GM06990 (cell line): ENCODE data around the gene IL36G.

Experiments
- DNase-seq: peaks from one replicate; pipeline ENCODE4 v3.0.0-alpha.2; 2011; ENCODE audit not compliant: insufficient read length; ENCODE audit errors: extremely low read depth
- H3K27me3 ChIP-seq: replicated peaks from 2 replicates; pipeline ENCODE4 v1.6.0; 2011; ENCODE audit warnings: low read length; ENCODE audit not compliant: control insufficient read depth, insufficient read depth
- H3K36me3 ChIP-seq: 2 replicates; pipeline ENCODE4 v1.5.1; 2011; ENCODE audit warnings: low read length; ENCODE audit not compliant: control insufficient read depth, insufficient read depth
- H3K4me3 ChIP-seq: replicated peaks from 2 replicates; pipeline ENCODE4 v1.5.1; 2011; ENCODE audit warnings: low read depth, mild to moderate bottlenecking, control low read depth, low read length
- TF ChIP-seq, protein P1 (sequence below): IDR thresholded peaks from 2 replicates; pipeline ENCODE4 v1.5.1; 2011; ENCODE audit warnings: low read length, control low read depth, mild to moderate bottlenecking, inconsistent platforms; ENCODE audit not compliant: insufficient read depth, poor library complexity, severe bottlenecking

The IL36G gene

DNA sequence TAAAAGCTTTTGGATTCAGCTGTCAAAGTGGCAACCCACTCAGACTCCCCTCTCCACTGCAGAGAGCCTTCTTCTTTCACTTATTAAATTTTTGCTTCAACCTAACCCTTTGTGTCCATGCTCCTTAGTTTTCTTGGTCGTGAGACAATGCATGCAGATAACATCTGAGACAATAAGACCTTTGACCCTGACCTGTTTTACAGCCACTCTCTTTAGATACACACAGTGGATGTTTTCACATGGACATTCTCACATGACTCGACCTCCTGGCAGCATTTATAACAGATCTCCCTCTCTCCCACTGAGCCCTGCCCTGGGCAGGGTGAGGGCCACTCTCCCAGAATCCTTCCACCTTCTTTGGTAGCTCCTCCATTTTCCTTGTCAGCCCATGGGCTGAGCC is 30.4 kb upstream of the IL36G start:
- Histone ChIP-seq H3K4me3 (no peak overlapping the region), H3K36me3 (no peaks in the 10 kb centered on the region), H3K27me3 (no peaks in the 10 kb centered on the region; the same call in 1 of the 2 replicates)
- DNase-seq, result no peak
- TF ChIP-seq, protein P1, sequence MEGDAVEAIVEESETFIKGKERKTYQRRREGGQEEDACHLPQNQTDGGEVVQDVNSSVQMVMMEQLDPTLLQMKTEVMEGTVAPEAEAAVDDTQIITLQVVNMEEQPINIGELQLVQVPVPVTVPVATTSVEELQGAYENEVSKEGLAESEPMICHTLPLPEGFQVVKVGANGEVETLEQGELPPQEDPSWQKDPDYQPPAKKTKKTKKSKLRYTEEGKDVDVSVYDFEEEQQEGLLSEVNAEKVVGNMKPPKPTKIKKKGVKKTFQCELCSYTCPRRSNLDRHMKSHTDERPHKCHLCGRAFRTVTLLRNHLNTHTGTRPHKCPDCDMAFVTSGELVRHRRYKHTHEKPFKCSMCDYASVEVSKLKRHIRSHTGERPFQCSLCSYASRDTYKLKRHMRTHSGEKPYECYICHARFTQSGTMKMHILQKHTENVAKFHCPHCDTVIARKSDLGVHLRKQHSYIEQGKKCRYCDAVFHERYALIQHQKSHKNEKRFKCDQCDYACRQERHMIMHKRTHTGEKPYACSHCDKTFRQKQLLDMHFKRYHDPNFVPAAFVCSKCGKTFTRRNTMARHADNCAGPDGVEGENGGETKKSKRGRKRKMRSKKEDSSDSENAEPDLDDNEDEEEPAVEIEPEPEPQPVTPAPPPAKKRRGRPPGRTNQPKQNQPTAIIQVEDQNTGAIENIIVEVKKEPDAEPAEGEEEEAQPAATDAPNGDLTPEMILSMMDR, result no peak

DNA sequence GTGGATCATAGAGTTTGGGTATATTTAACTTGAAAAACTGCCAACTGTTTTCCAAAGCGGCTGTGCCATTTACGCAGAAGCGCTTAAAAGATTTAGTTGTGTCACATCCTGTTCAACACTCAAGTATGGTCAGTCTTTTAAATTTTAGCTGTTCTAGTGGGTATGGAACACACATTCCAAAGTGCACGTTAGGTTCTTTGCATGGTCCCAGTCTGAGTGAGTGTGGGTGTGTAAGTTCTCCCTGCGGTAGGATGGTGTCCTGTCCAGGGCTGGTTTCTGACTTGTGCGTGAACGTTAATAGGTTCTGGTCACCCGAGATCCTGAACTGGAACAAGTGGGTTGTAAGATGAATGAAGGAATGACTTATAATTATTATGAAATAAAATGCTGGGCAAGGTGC is 28.4 kb upstream of the IL36G start:
- DNase-seq, result no peak
- no peak overlapping the region for H3K4me3 ChIP-seq
- H3K36me3 ChIP-seq, result no peaks in the 10 kb centered on the region
- H3K27me3 ChIP-seq, result no peaks in the 10 kb centered on the region; the same call in 1 of the 2 replicates
- TF ChIP-seq, protein P1, result no peak

DNA sequence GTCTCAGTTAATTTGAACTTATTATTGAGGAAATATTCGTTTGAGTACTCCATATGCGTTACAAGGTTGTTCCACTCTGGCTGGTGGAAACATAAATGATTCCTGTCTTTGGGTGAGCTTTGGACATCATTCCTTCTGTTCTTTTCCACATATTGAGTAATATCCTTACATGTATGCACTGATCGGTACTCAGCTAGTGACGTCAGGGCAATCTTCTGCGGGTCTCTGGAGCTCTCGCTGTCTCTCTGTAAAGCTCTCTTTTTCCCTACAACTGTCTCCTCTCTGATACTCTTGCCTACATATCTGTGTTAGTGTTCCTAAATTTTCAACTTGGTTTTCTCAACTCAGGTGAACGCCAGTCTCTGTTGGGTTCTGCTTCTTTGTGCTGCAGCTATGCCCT is 23.4 kb upstream of the IL36G start:
- no peaks in the 10 kb centered on the region; the same call in 1 of the 2 replicates for H3K27me3 ChIP-seq
- H3K36me3 ChIP-seq, result no peaks in the 10 kb centered on the region
- H3K4me3 ChIP-seq, result no peak overlapping the region
- no peak for DNase-seq
- TF ChIP-seq, protein P1, result no peak

DNA sequence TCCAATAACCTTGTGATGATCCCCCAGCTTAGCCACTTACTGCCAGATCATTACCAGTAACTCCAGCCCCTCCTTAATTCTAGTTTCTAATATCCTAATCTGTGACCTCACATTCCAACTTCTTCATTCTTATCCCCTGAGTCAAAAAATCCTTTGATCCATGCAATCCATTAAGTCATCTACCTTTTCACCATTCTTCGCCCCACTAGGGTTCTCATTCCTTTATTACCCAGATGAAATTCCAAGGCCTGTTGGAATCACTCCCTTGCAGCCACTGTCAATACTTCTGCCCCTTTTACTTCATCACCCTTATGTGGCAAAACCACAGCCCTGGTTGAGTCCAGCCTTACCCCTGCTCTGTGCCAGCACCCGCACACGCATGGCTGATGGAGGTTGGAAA is 20.3 kb upstream of the IL36G start:
- TF ChIP-seq, protein P1, result no peak
- Histone ChIP-seq H3K4me3 (no peak overlapping the region), H3K36me3 (no peaks in the 10 kb centered on the region), H3K27me3 (no peaks in the 10 kb centered on the region; the same call in 1 of the 2 replicates)
- no peak for DNase-seq

DNA sequence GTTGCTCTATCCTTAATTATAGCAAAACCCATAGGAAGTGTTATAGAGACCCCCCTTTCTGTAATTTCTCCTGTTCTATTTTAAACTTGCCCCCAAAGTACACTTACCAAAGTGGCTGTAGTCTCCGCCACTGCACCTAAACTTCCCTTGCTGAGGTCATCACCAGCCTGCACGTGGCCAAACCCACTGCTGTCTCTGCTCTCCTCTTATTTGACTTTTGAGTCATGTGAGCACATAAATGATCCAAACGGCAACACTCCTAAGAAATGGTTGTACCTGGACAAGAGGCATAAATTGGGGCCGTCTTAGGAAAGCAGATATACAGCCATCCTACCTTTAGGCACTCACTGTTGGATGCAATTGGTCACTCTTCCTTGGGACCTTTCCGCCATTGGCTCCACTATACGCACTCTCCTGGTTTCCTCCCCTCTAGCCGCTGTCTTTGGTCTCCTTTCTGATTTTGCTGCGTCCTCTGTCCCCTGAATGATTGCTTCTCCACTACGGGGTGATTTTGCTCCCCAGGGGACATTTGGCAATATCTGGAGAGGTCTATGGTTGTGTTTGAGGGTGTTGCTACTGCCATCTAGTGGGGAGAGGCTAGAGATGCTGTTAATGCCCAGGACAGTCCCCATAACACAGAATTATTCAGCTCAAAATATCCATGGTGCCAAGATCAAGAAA is 19.2 kb upstream of the IL36G start:
- DNase-seq, result no peak
- no peaks in the 10 kb centered on the region; the same call in 1 of the 2 replicates for H3K27me3 ChIP-seq
- no peaks in the 10 kb centered on the region for H3K36me3 ChIP-seq
- no peak overlapping the region for H3K4me3 ChIP-seq
- TF ChIP-seq, protein P1, result peak; percentile 86
